HEK293T (cell line): ENCODE data around the gene CASQ2.

Source experiments
- ARNT ChIP-seq: fragments of 450-650 bp; IDR thresholded peaks from 2 replicates; pipeline ENCODE4 v1.6.1; 2017; ENCODE audit warnings: mild to moderate bottlenecking
- ELF4 ChIP-seq: fragments of 450-650 bp; IDR thresholded peaks from 2 replicates; pipeline ENCODE4 v1.6.1; 2017; ENCODE audit warnings: antibody characterized with exemption
- FOXA1 ChIP-seq: fragments of 450-650 bp; IDR thresholded peaks from 2 replicates; pipeline ENCODE4 v1.6.1; 2016; ENCODE audit warnings: mild to moderate bottlenecking
- FOXM1 ChIP-seq: fragments of 450-650 bp; IDR thresholded peaks from 2 replicates; pipeline ENCODE4 v1.6.1; 2017; ENCODE audit warnings: mild to moderate bottlenecking, borderline replicate concordance
- PKNOX1 ChIP-seq: fragments of 450-650 bp; IDR thresholded peaks from 2 replicates; pipeline ENCODE4 v1.6.1; 2016
- SP1 ChIP-seq: fragments of 450-650 bp; IDR thresholded peaks from 2 replicates; pipeline ENCODE4 v1.6.1; 2017
- TARDBP ChIP-seq: fragments of 450-650 bp; IDR thresholded peaks from 2 replicates; pipeline ENCODE4 v1.6.1; 2016

- no peak for TF ChIP-seq TARDBP
- TF ChIP-seq FOXA1 = no peak
- no peak for TF ChIP-seq SP1
- no peak for TF ChIP-seq PKNOX1
- TF ChIP-seq ARNT = no peak
- TF ChIP-seq ELF4 = no peak
- TF ChIP-seq FOXM1 = no peak
These were observed 55.5 kb downstream of the CASQ2 start for GRCh38 chr1:115712911-115713609.
